SK-N-SH treated with all-trans-retinoic acid at 6 μM for 48 hours (cell line): ENCODE data around the gene CST9.

Source experiments
- ATAC-seq: fragments of 200-7000 bp; cut with Tn5 transposase; 3 replicates; pipeline ENCODE4 v1.9.1; 2020; ENCODE audit warnings: mild to moderate bottlenecking, moderate library complexity
- ARNTL ChIP-seq: fragments of 450-650 bp; formaldehyde crosslinking; IDR thresholded peaks from 2 replicates; pipeline ENCODE4 v1.5.0; 2020; ENCODE audit warnings: low read depth, mild to moderate bottlenecking, moderate library complexity, borderline replicate concordance
- BACH2 ChIP-seq: fragments of 250-450 bp; sonication (Bioruptor Pico); IDR thresholded peaks from 2 replicates; pipeline ENCODE4 v1.9.0; 2021; ENCODE audit warnings: mild to moderate bottlenecking, borderline replicate concordance
- CREB5 ChIP-seq: fragments of 250-450 bp; sonication (Bioruptor Pico); IDR thresholded peaks from 2 replicates; pipeline ENCODE4 v1.5.1; 2020; ENCODE audit warnings: low read depth, mild to moderate bottlenecking, moderate library complexity
- CSDC2 ChIP-seq: fragments of 250-450 bp; sonication (Bioruptor Pico); IDR thresholded peaks from 2 replicates; pipeline ENCODE4 v1.5.0; 2020; ENCODE audit warnings: mild to moderate bottlenecking, moderate library complexity
- CSRNP3 ChIP-seq: fragments of 250-450 bp; sonication (Bioruptor Pico); IDR thresholded peaks from 2 replicates; pipeline ENCODE4 v1.5.1; 2021; ENCODE audit warnings: mild to moderate bottlenecking, moderate library complexity
- ESRRG ChIP-seq: fragments of 250-450 bp; sonication (Bioruptor Pico); IDR thresholded peaks from 2 replicates; pipeline ENCODE4 v1.6.1; 2021; ENCODE audit warnings: mild to moderate bottlenecking
- GLIS3 ChIP-seq: fragments of 250-450 bp; sonication (Bioruptor Pico); IDR thresholded peaks from 2 replicates; pipeline ENCODE4 v1.5.0; 2020; ENCODE audit warnings: mild to moderate bottlenecking, moderate library complexity
- ISL1 ChIP-seq: fragments of 250-450 bp; sonication (Bioruptor Pico); IDR thresholded peaks from 2 replicates; pipeline ENCODE4 v2.1.2; 2022; ENCODE audit warnings: mild to moderate bottlenecking, moderate library complexity
- OSR1 ChIP-seq: fragments of 250-450 bp; sonication (Bioruptor Pico); IDR thresholded peaks from 2 replicates; pipeline ENCODE4 v1.8.0; 2022; ENCODE audit warnings: moderate library complexity, mild to moderate bottlenecking, inconsistent platforms
- PATZ1 ChIP-seq: fragments of 250-450 bp; sonication (Bioruptor Pico); IDR thresholded peaks from 2 replicates; pipeline ENCODE4 v1.8.0; 2020; ENCODE audit warnings: mild to moderate bottlenecking, moderate library complexity, borderline replicate concordance
- POU6F1 ChIP-seq: fragments of 250-450 bp; sonication (Bioruptor Pico); IDR thresholded peaks from 2 replicates; pipeline ENCODE4 v1.8.0; 2021; ENCODE audit warnings: low read depth, mild to moderate bottlenecking, moderate library complexity, borderline replicate concordance
- PPARA ChIP-seq: fragments of 250-450 bp; sonication (Bioruptor Pico); IDR thresholded peaks from 2 replicates; pipeline ENCODE4 v1.5.0; 2020; ENCODE audit warnings: mild to moderate bottlenecking, borderline replicate concordance
- RARB ChIP-seq: fragments of 250-450 bp; sonication (Bioruptor Pico); IDR thresholded peaks from 2 replicates; pipeline ENCODE4 v1.8.0; 2021; ENCODE audit warnings: mild to moderate bottlenecking, moderate library complexity
- SNAI2 ChIP-seq: fragments of 250-450 bp; sonication (Bioruptor Pico); IDR thresholded peaks from 2 replicates; pipeline ENCODE4 v1.5.0; 2020; ENCODE audit warnings: mild to moderate bottlenecking, moderate library complexity
- TCF4 ChIP-seq: fragments of 250-450 bp; sonication (Bioruptor Pico); IDR thresholded peaks from 2 replicates; pipeline ENCODE4 v1.8.0; 2021; ENCODE audit warnings: mild to moderate bottlenecking, moderate library complexity, borderline replicate concordance
- TOX ChIP-seq: fragments of 250-450 bp; sonication (Bioruptor Pico); IDR thresholded peaks from 2 replicates; pipeline ENCODE4 v1.8.0; 2021; ENCODE audit warnings: mild to moderate bottlenecking, moderate library complexity, borderline replicate concordance
- TSHZ2 ChIP-seq: fragments of 250-450 bp; sonication (Bioruptor Pico); IDR thresholded peaks from 2 replicates; pipeline ENCODE4 v1.5.0; 2020; ENCODE audit warnings: mild to moderate bottlenecking, moderate library complexity
- ZC3H10 ChIP-seq: fragments of 250-450 bp; sonication (Bioruptor Pico); IDR thresholded peaks from 2 replicates; pipeline ENCODE4 v1.5.1; 2021; ENCODE audit warnings: mild to moderate bottlenecking, moderate library complexity
- ZFP3 ChIP-seq: fragments of 250-450 bp; sonication (Bioruptor Pico); IDR thresholded peaks from 2 replicates; pipeline ENCODE4 v1.5.0; 2020; ENCODE audit warnings: mild to moderate bottlenecking, moderate library complexity
- ZNF565 ChIP-seq: fragments of 450-650 bp; formaldehyde crosslinking; conservative IDR thresholded peaks from 2 replicates; pipeline ENCODE4 v1.5.0; 2020; ENCODE audit warnings: low read depth, mild to moderate bottlenecking, moderate library complexity
- ZNF70 ChIP-seq: fragments of 450-650 bp; formaldehyde crosslinking; IDR thresholded peaks from 2 replicates; pipeline ENCODE4 v1.5.0; 2020; ENCODE audit warnings: mild to moderate bottlenecking, moderate library complexity
- ZNF8 ChIP-seq: fragments of 450-650 bp; formaldehyde crosslinking; IDR thresholded peaks from 2 replicates; pipeline ENCODE4 v1.5.0; 2020; ENCODE audit warnings: mild to moderate bottlenecking, moderate library complexity

The CST9 gene

GRCh38 chr20:23653400-23653938, 47.8 kb upstream of the CST9 start:
- TF ChIP-seq ESRRG (CRISPR knock-in tag) (no peak), ARNTL (no peak), GLIS3 (no peak), ZNF565 (no peak), RARB (CRISPR knock-in tag) (no peak), TOX (CRISPR knock-in tag) (no peak), ZFP3 (CRISPR knock-in tag) (no peak), TSHZ2 (no peak), CREB5 (CRISPR knock-in tag) (no peak), ZNF8 (CRISPR knock-in tag) (no peak), ZNF70 (no peak), BACH2 (no peak), CSRNP3 (no peak), POU6F1 (CRISPR knock-in tag) (no peak), ZC3H10 (CRISPR knock-in tag) (no peak), CSDC2 (no peak), TCF4 (CRISPR knock-in tag) (no peak), ISL1 (CRISPR knock-in tag) (no peak)
- no peak for ATAC-seq

- TF ChIP-seq CSRNP3 = no peak
- TF ChIP-seq BACH2 = no peak
- TF ChIP-seq PPARA (CRISPR knock-in tag) = no peak
- TF ChIP-seq RARB (CRISPR knock-in tag) = no peak
- no peak for TF ChIP-seq CSDC2
- no peak for TF ChIP-seq ZNF565
- TF ChIP-seq SNAI2 (CRISPR knock-in tag) = no peak
- TF ChIP-seq POU6F1 (CRISPR knock-in tag) = no peak
- no peak for TF ChIP-seq OSR1 (CRISPR knock-in tag)
- TF ChIP-seq PATZ1 (CRISPR knock-in tag) = no peak
- no peak for TF ChIP-seq ARNTL
- TF ChIP-seq CREB5 (CRISPR knock-in tag) = no peak
- no peak for ATAC-seq
Measured at GRCh38 chr20:23652926-23653325, 47.2 kb upstream of the CST9 start.
